Kidney epithelial cell (primary cell): ENCODE data around the gene MACC1. TPM values are rescaled to one million over a fixed set of nuclear protein-coding genes. Genes with fewer than 3 reads are reported as not detected.

Experiments used
- DNase-seq: peaks from one replicate; pipeline ENCODE4 v3.0.0-alpha.2; 2010; ENCODE audit warnings: low read depth
- H3K27me3 ChIP-seq: 2 replicates; pipeline ENCODE4 v1.6.0; 2011; ENCODE audit warnings: low read length; ENCODE audit not compliant: control insufficient read depth, insufficient read depth
- H3K36me3 ChIP-seq: 2 replicates; pipeline ENCODE4 v1.5.1; 2011; ENCODE audit warnings: low read length; ENCODE audit not compliant: control insufficient read depth, insufficient read depth
- H3K4me3 ChIP-seq: 2 replicates; pipeline ENCODE4 v1.5.1; 2011; ENCODE audit warnings: low read depth, mild to moderate bottlenecking, control low read depth, low read length
- CTCF ChIP-seq: IDR thresholded peaks from 2 replicates; pipeline ENCODE4 v1.5.1; 2011; ENCODE audit warnings: mild to moderate bottlenecking, moderate library complexity, low read length, control low read depth, inconsistent platforms; ENCODE audit not compliant: insufficient read depth, poor library complexity, severe bottlenecking
- total RNA-seq: library from RNA; depleted of rRNA; stranded (reverse); fragments of >200 nt; gene quantifications from 2 replicates; pipeline ENCODE4 v1.2.3, GENCODE V29; 2015

MACC1 gene
- total RNA-seq, 1 donor from 2014 or later = 57.5 TPM

- H3K4me3 ChIP-seq = no peak overlapping the region
- no peaks in the 10 kb centered on the region for H3K27me3 ChIP-seq
- no peak for TF ChIP-seq CTCF
- H3K36me3 ChIP-seq = no peaks in the 10 kb centered on the region
- DNase-seq = no peak
Measured at GRCh38 chr7:20235288-20235687, 18.1 kb upstream of the MACC1 start.

- H3K27me3 ChIP-seq = no peaks in the 10 kb centered on the region
- no peak for DNase-seq
- no peak for TF ChIP-seq CTCF
- H3K36me3 ChIP-seq = no peaks in the 10 kb centered on the region
- no peak overlapping the region for H3K4me3 ChIP-seq
Measured at GRCh38 chr7:20233362-20233761, 16.2 kb upstream of the MACC1 start.

- DNase-seq = no peak
- no peak overlapping the region for H3K4me3 ChIP-seq
- no peaks in the 10 kb centered on the region for H3K27me3 ChIP-seq
- H3K36me3 ChIP-seq = no peaks in the 10 kb centered on the region
- no peak for TF ChIP-seq CTCF
Measured at GRCh38 chr7:20232848-20233247, 15.7 kb upstream of the MACC1 start.

DNA sequence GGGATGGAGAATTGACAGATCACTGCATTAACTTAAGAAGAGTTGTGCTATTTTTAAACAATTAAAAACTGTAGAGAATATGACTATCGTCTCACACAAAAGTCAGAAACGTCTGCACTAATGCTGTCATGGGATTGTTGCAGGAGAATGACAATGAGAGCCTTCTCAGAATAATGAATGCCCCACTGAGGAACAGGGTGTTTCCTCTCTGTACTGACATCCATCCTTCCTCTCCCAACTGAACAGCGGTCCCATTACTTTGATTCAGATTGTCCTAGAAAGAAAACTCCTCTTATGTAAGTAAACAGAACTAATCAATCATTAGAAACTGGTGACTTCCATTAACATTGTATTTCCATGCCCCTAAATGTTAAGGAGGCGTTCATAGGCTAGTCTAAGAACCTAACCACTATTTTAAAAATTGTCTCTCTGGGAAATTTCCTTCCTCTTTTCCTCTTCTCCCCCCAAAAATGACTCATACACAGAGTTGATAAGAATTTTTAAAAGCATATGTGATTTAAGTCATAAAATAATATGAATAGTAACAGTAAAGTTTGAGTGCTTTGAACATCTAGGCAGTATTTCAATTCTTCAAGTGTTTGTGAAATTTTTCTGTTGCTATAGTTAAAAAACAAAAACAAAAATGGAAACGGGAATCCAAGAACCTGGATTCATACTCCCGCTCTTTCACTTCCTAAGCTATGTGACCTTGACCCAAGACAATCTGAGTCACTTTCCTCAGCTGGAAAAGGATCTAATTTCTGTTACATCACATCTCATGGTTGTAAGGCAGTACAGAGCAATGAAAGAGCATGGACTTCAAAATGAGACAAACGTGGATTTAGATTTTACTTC lies 12.7 kb upstream of the MACC1 start:
- Histone ChIP-seq H3K27me3 (no peaks in the 10 kb centered on the region), H3K36me3 (no peaks in the 10 kb centered on the region), H3K4me3 (no peak overlapping the region)
- TF ChIP-seq CTCF = no peak
- peak; percentile 65 for DNase-seq

- Histone ChIP-seq H3K36me3 (no peaks in the 10 kb centered on the region), H3K4me3 (no peak overlapping the region), H3K27me3 (no peaks in the 10 kb centered on the region)
- DNase-seq = no peak
- TF ChIP-seq CTCF = no peak
Measured at GRCh38 chr7:20229081-20229480, 11.9 kb upstream of the MACC1 start.

DNA sequence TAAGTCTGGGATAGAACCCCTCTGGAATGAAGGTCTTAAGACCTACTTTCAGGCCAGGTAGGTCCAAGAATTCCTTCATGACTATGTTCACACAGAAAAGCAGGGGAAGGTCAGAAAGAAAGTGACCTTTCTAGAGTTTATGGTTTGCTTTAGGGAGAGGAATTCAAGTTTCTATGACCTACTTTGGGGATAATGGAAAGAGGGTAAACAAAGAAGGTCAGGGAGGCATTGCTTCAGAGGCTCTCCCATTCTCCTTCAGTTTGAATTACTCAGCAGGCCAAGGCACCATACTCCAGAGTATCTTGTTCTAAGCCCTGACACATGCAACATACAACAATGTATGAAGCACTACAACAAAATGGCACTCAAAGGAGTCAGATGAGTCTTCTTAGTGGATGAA lies 11.5 kb upstream of the MACC1 start:
- no peak for TF ChIP-seq CTCF

More for the DNA sequence above, 11.5 kb upstream of the MACC1 start:
- no peak for DNase-seq
- no peaks in the 10 kb centered on the region for H3K36me3 ChIP-seq
- no peak overlapping the region for H3K4me3 ChIP-seq
- H3K27me3 ChIP-seq = no peaks in the 10 kb centered on the region
